Transverse colon (tissue), 4 donors: ENCODE data around the gene METTL1. TPM values are rescaled to one million over a fixed set of nuclear protein-coding genes. Genes with fewer than 3 reads are reported as not detected.

Experiments
- DNase-seq: peaks from one replicate; pipeline ENCODE4 v3.0.0-alpha.2; 2019
- H3K27ac ChIP-seq, 4 donors: fragments of 200-600 bp; sonication (generic); 2 replicates each; pipeline ENCODE4 v1.5.1; 2016 to 2018; ENCODE audit warnings: inconsistent platforms in 4 of 4
- H3K27me3 ChIP-seq: fragments of 200-600 bp; sonication (generic); 2 replicates; pipeline ENCODE4 v1.5.1; 2017; ENCODE audit warnings: inconsistent platforms
- H3K36me3 ChIP-seq, 4 donors: fragments of 200-600 bp; sonication (generic); 2 replicates each; pipeline ENCODE4 v1.5.1; 2017 to 2019; ENCODE audit warnings: inconsistent platforms in 4 of 4
- H3K4me1 ChIP-seq, 4 donors: fragments of 200-600 bp; sonication (generic); 2 replicates each; pipeline ENCODE4 v1.5.1; 2017 to 2020; ENCODE audit warnings: inconsistent platforms in 4 of 4
- H3K4me3 ChIP-seq, 4 donors: fragments of 200-600 bp; sonication (generic); 1 replicate in 1 of 4; 2 replicates in 3 of 4; pipeline versions ENCODE4 v1.5.1 to v1.6.1; 2017 to 2019; ENCODE audit warnings: inconsistent platforms in 4 of 4
- H3K9me3 ChIP-seq, 2 donors: fragments of 200-600 bp; sonication (generic); 2 replicates each; pipeline ENCODE4 v1.5.1; 2017 to 2019; ENCODE audit warnings: inconsistent platforms in 2 of 2
- CTCF ChIP-seq, 5 experiments: fragments of 200-600 bp in 3 of 5; fragments of 450-650 bp in 2 of 5; sonication (generic) in 3 of 5; IDR thresholded peaks; 1 replicate in 2 of 5; 2 replicates in 3 of 5; pipeline ENCODE4 v1.5.1; 2016 to 2017; ENCODE audit warnings: antibody characterized with exemption in 5 of 5, inconsistent platforms in 3 of 5, mild to moderate bottlenecking in 2 of 5, moderate library complexity in 1 of 5
- EP300 ChIP-seq: sonication (generic); formaldehyde crosslinking; IDR thresholded peaks from one replicate; pipeline ENCODE4 v1.6.1; 2017; ENCODE audit warnings: antibody characterized with exemption, low read depth
- POLR2A ChIP-seq: fragments of 450-650 bp; IDR thresholded peaks from one replicate; pipeline ENCODE4 v1.6.1; 2016; ENCODE audit warnings: antibody characterized with exemption, mild to moderate bottlenecking, moderate library complexity
- POLR2AphosphoS5 ChIP-seq, 3 donors: sonication (generic); formaldehyde crosslinking; IDR thresholded peaks; one replicate each; pipeline ENCODE4 v1.6.1; 2016; ENCODE audit warnings: antibody characterized with exemption in 3 of 3
- WGBS, 2 donors: methylation state at CpG; one replicate each; pipeline ENCODE4 v1.1.5; 2018; ENCODE audit warnings: low coverage in 1 of 2; 5-methylcytosine and 5-hydroxymethylcytosine counted together
- in situ Hi-C, 4 donors: fragments of 200-750 bp; cut with MboI; loops; one replicate each; pipeline versions ENCODE4 v1.15.0 to v1.15.1; 2017; ENCODE audit warnings: low sequenced_read_pairs in 3 of 4, low pct_ligation_motif_present in 1 of 4, low pct_unique_long_range_greater_than_20kb in 1 of 4
- intact Hi-C: fragments of 100-400 bp; cut with DNase I; formaldehyde crosslinking; loops from one replicate; pipeline ENCODE4 v1.15.1; 2023; ENCODE audit warnings: low total_unique reads
- total RNA-seq, 4 donors: library from RNA; depleted of rRNA; stranded (reverse); fragments of >200 nt; gene quantifications; one replicate each; pipeline ENCODE4 v1.1.0, GENCODE V29; 2016

The METTL1 gene
- total RNA-seq, 4 donors from 2014 or later = 4.1 to 7.1 (median 4.5) TPM

GRCh38 chr12:57779736-57780135 lies 7.8 kb upstream of the METTL1 start:
- no peak for DNase-seq
- no peaks in the 10 kb centered on the region for H3K27me3 ChIP-seq
- WGBS, 2 donors = 55% methylated on average over 1 of the region's 1 CpG; no CpG with 5 or more reads in 1 of the 2 donors
- H3K4me1 ChIP-seq = peaks cover 11 to 21% (median 14%) of the 10 kb centered on the region in 4 donors
- H3K9me3 ChIP-seq = no peaks in the 10 kb centered on the region
- intact Hi-C loops (no loop called here), in situ Hi-C loops (no loop called here)
- no peak overlapping the region for H3K4me3 ChIP-seq
- no peak for TF ChIP-seq EP300
- no peak for TF ChIP-seq CTCF (IDR thresholded peaks at IDR 0.05)
- TF ChIP-seq POLR2A = no peak
- TF ChIP-seq POLR2AphosphoS5 (IDR thresholded peaks at IDR 0.05) = no peak
- H3K36me3 ChIP-seq = no peaks in the 10 kb centered on the region
- H3K27ac ChIP-seq = no peak overlapping the region

- 82 to 94% methylated on average over 3 to 7 of the region's 7 CpGs for WGBS, 2 donors
- H3K27ac ChIP-seq = no peak overlapping the region
- peaks cover 4 to 16% (median 9%) of the 10 kb centered on the region in 4 donors for H3K4me1 ChIP-seq
- DNase-seq = no peak
- intact Hi-C loops = no loop called here
- no peaks in the 10 kb centered on the region for H3K9me3 ChIP-seq
- TF ChIP-seq POLR2A (no peak), EP300 (no peak), CTCF (IDR thresholded peaks at IDR 0.05) (no peak), POLR2AphosphoS5 (IDR thresholded peaks at IDR 0.05) (no peak)
- in situ Hi-C loops = no loop called here
- no peak overlapping the region for H3K4me3 ChIP-seq
- H3K36me3 ChIP-seq = no peaks in the 10 kb centered on the region
- H3K27me3 ChIP-seq = no peaks in the 10 kb centered on the region
Measured at GRCh38 chr12:57777911-57778310, 6.0 kb upstream of the METTL1 start.

GRCh38 chr12:57777367-57777766 lies 5.5 kb upstream of the METTL1 start:
- Histone ChIP-seq H3K27ac (no peak overlapping the region), H3K4me1 (peaks cover 4 to 17% (median 11%) of the 10 kb centered on the region in 4 donors), H3K36me3 (no peaks in the 10 kb centered on the region), H3K4me3 (no peak overlapping the region), H3K27me3 (no peaks in the 10 kb centered on the region), H3K9me3 (no peaks in the 10 kb centered on the region)
- intact Hi-C loops (no loop called here), in situ Hi-C loops (no loop called here)
- DNase-seq = no peak
- WGBS, 2 donors = 91 to 92% methylated on average over 5 to 7 of the region's 7 CpGs
- no peak for TF ChIP-seq POLR2AphosphoS5 (IDR thresholded peaks at IDR 0.05)

- Histone ChIP-seq H3K9me3 (no peaks in the 10 kb centered on the region), H3K4me3 (no peak overlapping the region), H3K27me3 (no peaks in the 10 kb centered on the region), H3K36me3 (no peaks in the 10 kb centered on the region), H3K27ac (no peak overlapping the region), H3K4me1 (peaks cover 8 to 17% (median 13%) of the 10 kb centered on the region in 4 donors)
- DNase-seq = no peak
- in situ Hi-C loops (no loop called here), intact Hi-C loops (no loop called here)
- WGBS, 2 donors = 88% methylated on average over 1 to 2 of the region's 2 CpGs
- no peak for TF ChIP-seq POLR2AphosphoS5 (IDR thresholded peaks at IDR 0.05)
Measured at GRCh38 chr12:57776247-57776587, 4.3 kb upstream of the METTL1 start.

GRCh38 chr12:57775563-57776246 lies 3.8 kb upstream of the METTL1 start:
- TF ChIP-seq POLR2A (no peak), CTCF (IDR thresholded peaks at IDR 0.05) (no peak), POLR2AphosphoS5 (IDR thresholded peaks at IDR 0.05) (no peak), EP300 (no peak)
- no peaks in the 10 kb centered on the region for H3K27me3 ChIP-seq
- no peak for DNase-seq
- intact Hi-C loops (no loop called here), in situ Hi-C loops (no loop called here)
- H3K9me3 ChIP-seq = no peaks in the 10 kb centered on the region
- no peak overlapping the region for H3K4me3 ChIP-seq
- no peak overlapping the region for H3K27ac ChIP-seq
- H3K36me3 ChIP-seq = no peaks in the 10 kb centered on the region
- 79 to 89% methylated on average over 3 to 4 of the region's 4 CpGs for WGBS, 2 donors
- peaks cover 9 to 21% (median 17%) of the 10 kb centered on the region in 4 donors for H3K4me1 ChIP-seq
